CD14-positive monocyte (primary cell): ENCODE measurements around the gene SUMO3. TPM values are rescaled to one million over a fixed set of nuclear protein-coding genes. Genes with fewer than 3 reads are reported as not detected.

Experiments used
- DNase-seq, 3 donors: peaks; one replicate each; pipeline ENCODE4 v3.0.0-alpha.2; 2011 to 2022
- H2AFZ ChIP-seq: 2 replicates; pipeline ENCODE4 v1.6.0; 2012; ENCODE audit warnings: mild to moderate bottlenecking, low read depth, low read length, inconsistent platforms; ENCODE audit not compliant: insufficient read depth, poor library complexity, severe bottlenecking
- H3K27ac ChIP-seq, 2 donors: 1 replicate in 1 of 2; 2 replicates in 1 of 2; pipeline ENCODE4 v1.5.1; 2012 to 2013; ENCODE audit warnings: low read length in 2 of 2, control low read depth in 1 of 2, inconsistent platforms in 1 of 2, low read depth in 1 of 2, mild to moderate bottlenecking in 1 of 2
- H3K27me3 ChIP-seq, 2 donors: one replicate each; pipeline versions ENCODE4 v1.6.0 to v1.6.1; 2011 to 2013; ENCODE audit warnings: low read length in 2 of 2; ENCODE audit not compliant: control insufficient read depth in 2 of 2, insufficient read depth in 2 of 2
- H3K36me3 ChIP-seq, 2 donors: replicated peaks in 1 of 2; 1 replicate in 1 of 2; 2 replicates in 1 of 2; pipeline versions ENCODE4 v1.5.1 to v1.6.1; 2012 to 2013; ENCODE audit warnings: low read length in 2 of 2, control low read depth in 1 of 2, inconsistent platforms in 1 of 2, mild to moderate bottlenecking in 1 of 2; ENCODE audit not compliant: insufficient read depth in 2 of 2, control insufficient read depth in 1 of 2
- H3K4me1 ChIP-seq, 2 donors: 1 replicate in 1 of 2; 2 replicates in 1 of 2; pipeline versions ENCODE4 v1.5.1 to v1.6.1; 2012 to 2013; ENCODE audit warnings: low read length in 2 of 2, control low read depth in 1 of 2, inconsistent platforms in 1 of 2, mild to moderate bottlenecking in 1 of 2, moderate library complexity in 1 of 2; ENCODE audit not compliant: insufficient read depth in 2 of 2, control insufficient read depth in 1 of 2
- H3K4me2 ChIP-seq: replicated peaks from 2 replicates; pipeline ENCODE3; 2012; ENCODE audit warnings: low read length, moderate library complexity, mild to moderate bottlenecking; ENCODE audit not compliant: poor library complexity, severe bottlenecking; ENCODE audit errors: extremely low read depth
- H3K4me3 ChIP-seq, 3 experiments: fragments of 200-600 bp in 1 of 3; sonication (generic) in 1 of 3; replicated peaks in 1 of 3; 1 replicate in 2 of 3; 2 replicates in 1 of 3; pipeline ENCODE4 v1.5.1; 2011 to 2013; ENCODE audit warnings: low read length in 3 of 3, mild to moderate bottlenecking in 3 of 3, control low read depth in 2 of 3, low read depth in 2 of 3, inconsistent platforms in 1 of 3, moderate library complexity in 1 of 3
- H3K79me2 ChIP-seq: 2 replicates; pipeline ENCODE4 v1.6.0; 2012; ENCODE audit warnings: mild to moderate bottlenecking, control low read depth, inconsistent platforms, low read length, moderate library complexity; ENCODE audit not compliant: insufficient read depth
- H3K9ac ChIP-seq: 2 replicates; pipeline ENCODE4 v1.6.0; 2017; ENCODE audit warnings: low read length, mild to moderate bottlenecking; ENCODE audit not compliant: insufficient read depth, poor library complexity, severe bottlenecking
- H3K9me3 ChIP-seq, 2 donors: replicated peaks in 1 of 2; 1 replicate in 1 of 2; 2 replicates in 1 of 2; pipeline versions ENCODE4 v1.5.1 to v1.6.1; 2012 to 2013; ENCODE audit warnings: low read length in 2 of 2, control low read depth in 1 of 2; ENCODE audit not compliant: control insufficient read depth in 1 of 2, insufficient read depth in 1 of 2
- H4K20me1 ChIP-seq: 2 replicates; pipeline ENCODE4 v1.6.0; 2012; ENCODE audit warnings: mild to moderate bottlenecking, low read length, control low read depth, moderate library complexity; ENCODE audit not compliant: insufficient read depth
- H3K27ac Mint-ChIP-seq, 7 donors: one replicate each; pipeline ENCODE4 v1.8.0; 2020; ENCODE audit warnings: mild to moderate bottlenecking in 7 of 7, mixed read lengths in 7 of 7, moderate library complexity in 6 of 7, inconsistent platforms in 2 of 7
- H3K27me3 Mint-ChIP-seq, 3 donors: one replicate each; pipeline ENCODE4 v1.8.0; 2021 to 2022; ENCODE audit warnings: low read depth in 3 of 3, mild to moderate bottlenecking in 3 of 3, mixed read lengths in 3 of 3, moderate library complexity in 3 of 3, inconsistent platforms in 1 of 3
- H3K36me3 Mint-ChIP-seq, 2 donors: one replicate each; pipeline ENCODE4 v1.8.0; 2020; ENCODE audit warnings: mixed read lengths in 2 of 2, inconsistent platforms in 1 of 2, mild to moderate bottlenecking in 1 of 2
- H3K4me1 Mint-ChIP-seq: one replicate; pipeline ENCODE4 v1.8.0; 2020; ENCODE audit warnings: mild to moderate bottlenecking, mixed read lengths
- H3K4me3 Mint-ChIP-seq, 2 donors: one replicate each; pipeline ENCODE4 v1.8.0; 2020; ENCODE audit warnings: mild to moderate bottlenecking in 2 of 2, mixed read lengths in 2 of 2, moderate library complexity in 1 of 2
- H3K9me3 Mint-ChIP-seq, 7 donors: one replicate each; pipeline ENCODE4 v1.8.0; 2020 to 2022; ENCODE audit warnings: mixed read lengths in 7 of 7, mild to moderate bottlenecking in 6 of 7, moderate library complexity in 6 of 7, inconsistent platforms in 2 of 7
- WGBS: methylation state at CpG from one replicate; pipeline ENCODE4 v1.1.5; 2013; ENCODE audit warnings: missing lambda C conversion rate; ENCODE audit not compliant: insufficient coverage; 5-methylcytosine and 5-hydroxymethylcytosine counted together
- intact Hi-C, 2 donors: fragments of 100-400 bp; cut with micrococcal nuclease; formaldehyde crosslinking; loops; one replicate each; pipeline versions ENCODE4 v1.15.0 to v1.15.1; 2023
- polyA plus RNA-seq, 3 donors: library from polyadenylated mRNA; depleted of rRNA in 1 of 3; unstranded in 2 of 3; stranded (reverse) in 1 of 3; fragments of 300-500 nt in 2 of 3; fragments of >200 nt in 1 of 3; fragmentation: Illumina TruSeq in 2 of 3; gene quantifications; 1 replicate in 2 of 3; 2 replicates in 1 of 3; pipeline ENCODE4 v1.2.3, GENCODE V29; 2012 to 2021
- TF ChIP-seq, protein P1 (sequence below): fragments of 200-600 bp; IDR thresholded peaks from one replicate; pipeline ENCODE4 v1.8.0; 2022; ENCODE audit warnings: antibody characterized with exemption, mild to moderate bottlenecking

The SUMO3 gene
- polyA plus RNA-seq, 3 donors, result 70.9 to 112 (median 109) TPM

GRCh38 chr21:44855572-44855971, 37.7 kb upstream of the SUMO3 start:
- Histone ChIP-seq H3K79me2 (peaks cover 93% of the 10 kb centered on the region), H3K27ac (no peak overlapping the region), H4K20me1 (peaks cover 100% of the 10 kb centered on the region), H2AFZ (no peak overlapping the region), H3K4me3 (no peak overlapping the region), H3K27me3 (no peaks in the 10 kb centered on the region), H3K9ac (no peak overlapping the region), H3K4me1 (peaks cover 10 to 14% of the 10 kb centered on the region in 2 donors), H3K36me3 (peaks cover 86 to 100% of the 10 kb centered on the region in 2 donors), H3K4me2 (no peak overlapping the region), H3K9me3 (no peaks in the 10 kb centered on the region)
- intact Hi-C loops, result loop anchor here in 1 of 2 donors (5.0 kb wide), 1 partner anchor 33 kb away; no protein-coding TSS in a partner anchor
- peaks cover 0 to 1% (median 0%) of the 10 kb centered on the region in 7 donors for H3K9me3 Mint-ChIP-seq
- H3K27me3 Mint-ChIP-seq, result no peaks in the 10 kb centered on the region
- 87% methylated on average over 12 of the region's 14 CpGs for WGBS
- H3K27ac Mint-ChIP-seq, result peak overlapping the region in 5 of 7 donors; percentile 38 to 75 (median 72)
- H3K4me1 Mint-ChIP-seq, result peaks cover 34% of the 10 kb centered on the region
- TF ChIP-seq, protein P1, sequence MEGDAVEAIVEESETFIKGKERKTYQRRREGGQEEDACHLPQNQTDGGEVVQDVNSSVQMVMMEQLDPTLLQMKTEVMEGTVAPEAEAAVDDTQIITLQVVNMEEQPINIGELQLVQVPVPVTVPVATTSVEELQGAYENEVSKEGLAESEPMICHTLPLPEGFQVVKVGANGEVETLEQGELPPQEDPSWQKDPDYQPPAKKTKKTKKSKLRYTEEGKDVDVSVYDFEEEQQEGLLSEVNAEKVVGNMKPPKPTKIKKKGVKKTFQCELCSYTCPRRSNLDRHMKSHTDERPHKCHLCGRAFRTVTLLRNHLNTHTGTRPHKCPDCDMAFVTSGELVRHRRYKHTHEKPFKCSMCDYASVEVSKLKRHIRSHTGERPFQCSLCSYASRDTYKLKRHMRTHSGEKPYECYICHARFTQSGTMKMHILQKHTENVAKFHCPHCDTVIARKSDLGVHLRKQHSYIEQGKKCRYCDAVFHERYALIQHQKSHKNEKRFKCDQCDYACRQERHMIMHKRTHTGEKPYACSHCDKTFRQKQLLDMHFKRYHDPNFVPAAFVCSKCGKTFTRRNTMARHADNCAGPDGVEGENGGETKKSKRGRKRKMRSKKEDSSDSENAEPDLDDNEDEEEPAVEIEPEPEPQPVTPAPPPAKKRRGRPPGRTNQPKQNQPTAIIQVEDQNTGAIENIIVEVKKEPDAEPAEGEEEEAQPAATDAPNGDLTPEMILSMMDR, result no peak
- peaks cover 90 to 99% of the 10 kb centered on the region in 2 donors for H3K36me3 Mint-ChIP-seq
- DNase-seq, result no peak
- no peak overlapping the region for H3K4me3 Mint-ChIP-seq

GRCh38 chr21:44854664-44855446, 37.0 kb upstream of the SUMO3 start:
- Histone ChIP-seq H3K27me3 (no peaks in the 10 kb centered on the region), H2AFZ (no peak overlapping the region), H3K4me1 (peaks cover 17 to 21% of the 10 kb centered on the region in 2 donors), H3K9me3 (no peaks in the 10 kb centered on the region), H4K20me1 (peaks cover 100% of the 10 kb centered on the region), H3K4me3 (no peak overlapping the region), H3K27ac (no peak overlapping the region), H3K4me2 (no peak overlapping the region), H3K79me2 (peaks cover 89% of the 10 kb centered on the region), H3K36me3 (peaks cover 90 to 100% of the 10 kb centered on the region in 2 donors), H3K9ac (no peak overlapping the region)
- Mint-ChIP-seq H3K4me1 (peaks cover 40% of the 10 kb centered on the region), H3K4me3 (peak overlapping the region in 1 of 2 donors; percentile 4), H3K9me3 (peaks cover 0 to 1% (median 0%) of the 10 kb centered on the region in 7 donors), H3K27ac (peak overlapping the region; percentile 33 to 78 (median 74)), H3K27me3 (no peaks in the 10 kb centered on the region), H3K36me3 (peaks cover 92 to 99% of the 10 kb centered on the region in 2 donors)
- WGBS, result 37% methylated on average over 29 of the region's 31 CpGs
- TF ChIP-seq, protein P1, result no peak
- peak in 1 of 3 donors; percentile 26 for DNase-seq
- intact Hi-C loops, result loop anchor here in 1 of 2 donors (5.0 kb wide), 1 partner anchor 33 kb away; no protein-coding TSS in a partner anchor
